Sigmoid colon (tissue), 7 donors: ENCODE data around the gene MAS1. TPM values are rescaled to one million over a fixed set of nuclear protein-coding genes. Genes with fewer than 3 reads are reported as not detected.

ENCODE experiments used
- DNase-seq: peaks from one replicate; pipeline ENCODE4 v3.0.0-alpha.2; 2019
- H3K27ac ChIP-seq, 4 donors: fragments of 200-600 bp; sonication (generic); one replicate each; pipeline ENCODE4 v1.5.1; 2016 to 2019; ENCODE audit warnings: mild to moderate bottlenecking in 1 of 4
- H3K27me3 ChIP-seq, 3 donors: fragments of 200-600 bp; sonication (generic); one replicate each; pipeline ENCODE4 v1.5.1; 2019; ENCODE audit warnings: mild to moderate bottlenecking in 1 of 3
- H3K36me3 ChIP-seq, 4 donors: fragments of 200-600 bp; sonication (generic); one replicate each; pipeline ENCODE4 v1.5.1; 2016 to 2019
- H3K4me1 ChIP-seq, 4 donors: fragments of 200-600 bp; sonication (generic); one replicate each; pipeline ENCODE4 v1.5.1; 2017 to 2019
- H3K4me3 ChIP-seq, 4 donors: fragments of 200-600 bp; sonication (generic); one replicate each; pipeline ENCODE4 v1.5.1; 2017 to 2019; ENCODE audit warnings: mild to moderate bottlenecking in 2 of 4, moderate library complexity in 1 of 4
- H3K9me3 ChIP-seq, 4 donors: fragments of 200-600 bp in 3 of 4; sonication (generic) in 3 of 4; one replicate each; pipeline versions ENCODE4 v1.5.1 to v1.6.1; 2013 to 2019
- CTCF ChIP-seq, 4 experiments: fragments of 450-650 bp in 3 of 4; fragments of 200-600 bp in 1 of 4; IDR thresholded peaks; one replicate each; pipeline ENCODE4 v1.5.1; 2016 to 2019; ENCODE audit warnings: antibody characterized with exemption in 4 of 4, mild to moderate bottlenecking in 3 of 4, moderate library complexity in 2 of 4
- EP300 ChIP-seq, 4 donors: sonication (generic); formaldehyde crosslinking; IDR thresholded peaks; one replicate each; pipeline ENCODE4 v1.6.1; 2017; ENCODE audit warnings: antibody characterized with exemption in 4 of 4
- POLR2A ChIP-seq, 2 donors: fragments of 450-650 bp; IDR thresholded peaks; one replicate each; pipeline ENCODE4 v1.6.1; 2016; ENCODE audit warnings: antibody characterized with exemption in 2 of 2, mild to moderate bottlenecking in 2 of 2, moderate library complexity in 2 of 2
- POLR2AphosphoS5 ChIP-seq, 4 donors: sonication (generic); formaldehyde crosslinking; IDR thresholded peaks; one replicate each; pipeline ENCODE4 v1.6.1; 2017; ENCODE audit warnings: antibody characterized with exemption in 4 of 4
- WGBS, 2 donors: extraction: QIAGEN DNeasy Blood & Tissue Kit; methylation state at CpG; one replicate each; pipeline ENCODE4 v1.1.7; 2013; 5-methylcytosine and 5-hydroxymethylcytosine counted together
- intact Hi-C: fragments of 100-400 bp; cut with DNase I; formaldehyde crosslinking; loops from one replicate; pipeline ENCODE4 v1.15.1; 2023
- polyA plus RNA-seq, 3 donors: library from polyadenylated mRNA; stranded (reverse); fragments of 200-250 nt; gene quantifications; one replicate each; pipeline ENCODE4 v1.2.3, GENCODE V29; 2013
- total RNA-seq, 4 donors: library from RNA; depleted of rRNA; stranded (reverse); fragments of >200 nt; gene quantifications; one replicate each; pipeline ENCODE4 v1.1.0, GENCODE V29; 2016
- donor health status: healthy with polysubstance abuse.
- donor health status: Bipolar disorder and iron deficiency.
- donor health status: healthy.

MAS1 gene
- total and polyA plus RNA-seq, 7 donors: under 0.01 TPM; not detected in 6

GRCh38 chr6:159878341-159878740 is 12.4 kb upstream of the MAS1 start:
- no peaks in the 10 kb centered on the region for H3K27me3 ChIP-seq
- DNase-seq: no peak
- H3K9me3 ChIP-seq: no peaks in the 10 kb centered on the region
- no peaks in the 10 kb centered on the region for H3K36me3 ChIP-seq
- H3K4me3 ChIP-seq: no peak overlapping the region
- intact Hi-C loops: no loop called here
- TF ChIP-seq POLR2A (IDR thresholded peaks at IDR 0.05): no peak
- H3K27ac ChIP-seq: no peak overlapping the region
- WGBS, 2 donors: 90 to 91% methylated on average over 8 of the region's 8 CpGs
- H3K4me1 ChIP-seq: no peaks in the 10 kb centered on the region

- WGBS, 2 donors: 86 to 92% methylated on average over 11 of the region's 11 CpGs
- no peak for DNase-seq
- intact Hi-C loops: no loop called here
- Histone ChIP-seq H3K9me3 (no peaks in the 10 kb centered on the region), H3K4me3 (no peak overlapping the region), H3K27ac (no peak overlapping the region), H3K27me3 (no peaks in the 10 kb centered on the region), H3K36me3 (no peaks in the 10 kb centered on the region), H3K4me1 (no peaks in the 10 kb centered on the region)
- TF ChIP-seq POLR2AphosphoS5 (IDR thresholded peaks at IDR 0.05) (no peak), EP300 (IDR thresholded peaks at IDR 0.05) (no peak), CTCF (IDR thresholded peaks at IDR 0.05) (no peak), POLR2A (IDR thresholded peaks at IDR 0.05) (no peak)
Measured at GRCh38 chr6:159879856-159880255, 10.9 kb upstream of the MAS1 start.

GRCh38 chr6:159880412-159880975 is 10.3 kb upstream of the MAS1 start:
- Histone ChIP-seq H3K27ac (no peak overlapping the region), H3K36me3 (no peaks in the 10 kb centered on the region), H3K27me3 (no peaks in the 10 kb centered on the region), H3K4me3 (no peak overlapping the region), H3K4me1 (no peaks in the 10 kb centered on the region), H3K9me3 (no peaks in the 10 kb centered on the region)
- DNase-seq: no peak
- 56 to 78% methylated on average over 6 of the region's 6 CpGs for WGBS, 2 donors
- intact Hi-C loops: no loop called here
- TF ChIP-seq POLR2A (IDR thresholded peaks at IDR 0.05): no peak
- TF ChIP-seq POLR2AphosphoS5 (IDR thresholded peaks at IDR 0.05): no peak
- no peak for TF ChIP-seq EP300 (IDR thresholded peaks at IDR 0.05)
- TF ChIP-seq CTCF (IDR thresholded peaks at IDR 0.05): no peak

- Histone ChIP-seq H3K4me3 (no peak overlapping the region), H3K27ac (no peak overlapping the region), H3K9me3 (no peaks in the 10 kb centered on the region), H3K36me3 (no peaks in the 10 kb centered on the region), H3K4me1 (no peaks in the 10 kb centered on the region), H3K27me3 (peaks cover 0 to 19% (median 0%) of the 10 kb centered on the region in 3 donors)
- intact Hi-C loops: no loop called here
- 78 to 83% methylated on average over 4 of the region's 4 CpGs for WGBS, 2 donors
- TF ChIP-seq POLR2A (IDR thresholded peaks at IDR 0.05): no peak
- no peak for TF ChIP-seq CTCF (IDR thresholded peaks at IDR 0.05)
- TF ChIP-seq POLR2AphosphoS5 (IDR thresholded peaks at IDR 0.05): no peak
- TF ChIP-seq EP300 (IDR thresholded peaks at IDR 0.05): no peak
- no peak for DNase-seq
Measured at GRCh38 chr6:159884720-159885119, 6.1 kb upstream of the MAS1 start.

GRCh38 chr6:159886270-159886669 is 4.5 kb upstream of the MAS1 start:
- Histone ChIP-seq H3K9me3 (no peaks in the 10 kb centered on the region), H3K4me3 (no peak overlapping the region), H3K36me3 (no peaks in the 10 kb centered on the region), H3K27ac (no peak overlapping the region), H3K4me1 (no peaks in the 10 kb centered on the region), H3K27me3 (peaks cover 0 to 31% (median 5%) of the 10 kb centered on the region in 3 donors)
- intact Hi-C loops: no loop called here
- 86 to 91% methylated on average over 3 of the region's 3 CpGs for WGBS, 2 donors
- no peak for TF ChIP-seq CTCF (IDR thresholded peaks at IDR 0.05)
- TF ChIP-seq POLR2AphosphoS5 (IDR thresholded peaks at IDR 0.05): no peak
- no peak for TF ChIP-seq POLR2A (IDR thresholded peaks at IDR 0.05)
- no peak for TF ChIP-seq EP300 (IDR thresholded peaks at IDR 0.05)
- DNase-seq: no peak
